A204.1 (cell line): ENCODE data around the gene HEXB.
"Not testable (repeated sequence)": the region's sequence is repeated elsewhere in the genome, so short reads cannot be mapped to it uniquely, and the experiment has no call there.

ENCODE experiments used
- FAIRE-seq: peaks from 2 replicates; lab custom pipeline; 2012; peaks lifted over from hg19 to GRCh38; lab: Jason Lieb, UNC

Gene HEXB

DNA sequence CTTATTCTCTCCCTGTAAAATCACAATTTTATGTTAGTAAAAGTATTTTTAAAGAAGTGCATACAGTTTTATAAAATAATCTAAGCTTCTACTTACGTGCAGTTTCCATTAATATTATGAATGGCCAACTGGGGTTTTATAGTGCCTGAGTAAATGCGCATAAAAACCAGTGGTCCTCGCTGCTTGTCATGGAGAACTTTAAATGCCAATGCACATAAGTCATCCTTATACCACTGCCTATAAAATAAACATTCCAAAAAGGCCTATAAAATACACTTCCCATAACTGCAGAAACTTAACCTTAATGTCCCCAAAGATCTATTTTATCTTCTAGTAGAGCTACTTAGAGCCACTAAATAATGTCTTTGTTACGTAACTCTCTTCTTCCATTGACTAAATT lies 53.4 kb downstream of the HEXB start:
- FAIRE-seq: no peak

DNA sequence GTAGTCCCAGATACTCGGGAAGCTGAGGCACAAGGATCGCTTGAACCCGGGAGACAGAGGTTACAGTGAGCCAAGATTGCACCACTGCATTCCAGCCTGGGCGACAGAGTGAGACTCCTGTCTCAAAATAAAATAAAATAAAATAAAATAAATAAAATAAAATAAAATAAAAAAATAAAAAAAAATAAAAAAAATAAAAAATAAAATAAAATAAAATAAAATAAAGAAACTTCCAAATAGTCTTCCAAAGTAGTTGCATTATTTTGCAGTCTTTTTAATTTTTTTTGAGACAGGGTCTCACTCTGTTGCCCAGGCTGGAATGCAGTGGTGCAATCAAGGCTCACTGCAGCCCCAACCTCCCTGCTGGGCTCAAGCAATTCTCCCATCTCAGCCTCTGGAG lies 63.7 kb downstream of the HEXB start:
- not testable (repeated sequence) for FAIRE-seq

DNA sequence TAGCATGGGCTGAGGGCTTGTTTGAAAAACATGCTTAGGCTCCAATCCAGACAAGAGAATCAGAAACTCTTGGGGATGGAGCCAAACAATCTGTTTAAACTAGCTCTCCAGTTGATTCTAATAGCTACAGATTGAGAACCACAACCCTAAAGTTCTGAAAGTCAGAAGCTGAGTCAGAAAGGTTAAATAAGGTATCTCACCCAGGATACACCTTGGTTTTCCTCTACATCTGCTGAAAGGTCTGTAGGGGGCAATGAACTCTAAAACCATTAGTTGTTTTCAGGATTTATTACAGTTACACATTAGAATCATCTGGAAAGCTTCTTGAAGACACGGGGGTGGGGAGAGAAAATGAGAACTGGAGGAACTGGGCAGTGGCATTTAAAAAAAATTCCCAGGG lies 76.2 kb downstream of the HEXB start:
- no peak for FAIRE-seq

DNA sequence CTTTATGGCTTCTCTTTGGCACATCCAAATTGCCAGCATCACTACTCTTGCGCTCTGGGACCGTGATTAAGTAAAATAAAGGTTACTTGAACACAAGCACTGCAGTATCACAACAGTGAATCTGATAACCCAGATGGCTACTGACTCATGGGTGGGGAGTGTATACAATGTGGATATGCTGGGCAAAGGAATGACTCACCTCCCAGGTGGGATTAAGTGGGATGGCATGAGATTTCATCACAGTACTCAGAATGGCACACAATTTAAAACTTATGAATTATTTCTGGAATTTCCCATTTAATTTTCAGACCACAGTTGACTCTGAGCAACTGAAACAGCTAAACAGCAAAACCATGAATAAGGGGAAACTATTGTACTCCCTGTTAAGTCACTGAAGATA lies 77.6 kb downstream of the HEXB start:
- no peak for FAIRE-seq

DNA sequence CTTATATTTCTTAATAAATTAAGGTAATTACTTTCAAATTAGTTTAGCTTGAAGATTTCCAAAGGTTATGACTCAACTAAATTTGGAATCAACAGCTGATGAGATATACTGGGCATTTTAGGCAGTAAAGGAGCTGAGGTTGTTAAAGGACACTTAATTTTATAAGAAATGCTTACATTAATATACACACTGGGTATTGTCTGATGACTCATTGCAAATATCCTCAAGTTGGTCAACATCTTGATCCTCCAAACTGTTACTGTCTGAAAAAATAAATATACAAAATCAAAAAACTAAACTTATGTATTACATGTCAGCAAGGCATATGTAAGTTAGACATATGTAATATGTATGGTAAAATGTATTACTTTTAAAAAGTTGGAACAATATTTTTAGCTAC lies 78.5 kb downstream of the HEXB start:
- no peak for FAIRE-seq

DNA sequence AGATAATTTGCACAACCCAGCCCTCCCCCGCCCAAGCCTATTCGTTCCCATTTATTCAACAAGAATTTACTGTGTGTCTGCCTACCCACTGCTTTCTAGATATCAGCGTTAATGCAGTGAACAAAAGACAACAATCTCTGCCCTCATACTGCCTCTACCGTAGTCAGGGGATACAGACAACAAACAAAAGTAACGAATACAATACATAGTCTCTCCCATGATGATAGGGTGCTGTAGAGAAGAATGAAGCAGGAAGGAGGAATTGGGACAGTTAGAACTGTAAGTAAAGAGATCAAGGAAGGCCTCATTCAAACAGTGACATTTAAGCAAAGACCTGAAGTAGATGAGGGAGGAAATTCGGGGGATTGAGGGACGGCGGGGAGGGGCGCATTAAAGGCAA lies 80.2 kb downstream of the HEXB start:
- FAIRE-seq: no peak

DNA sequence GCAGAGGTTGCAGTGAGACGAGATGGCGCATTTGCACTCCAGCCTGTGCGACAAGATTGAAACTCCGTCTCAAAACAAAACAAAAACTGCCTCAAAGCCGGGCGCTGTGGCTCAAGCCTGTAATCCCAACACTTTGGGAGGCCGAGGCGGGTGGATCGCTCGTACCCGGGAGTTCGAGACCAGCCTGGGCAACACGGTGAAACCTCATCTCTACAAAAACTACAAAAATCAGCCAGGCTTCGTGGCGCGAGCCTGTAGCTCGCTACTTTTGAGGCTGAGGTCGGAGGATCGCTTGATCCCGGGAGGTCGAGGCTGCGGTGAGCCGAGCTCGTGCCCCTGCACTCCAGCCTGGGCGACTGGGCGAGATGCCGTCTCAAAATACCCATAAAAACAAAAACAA lies 80.9 kb downstream of the HEXB start:
- FAIRE-seq: no peak

DNA sequence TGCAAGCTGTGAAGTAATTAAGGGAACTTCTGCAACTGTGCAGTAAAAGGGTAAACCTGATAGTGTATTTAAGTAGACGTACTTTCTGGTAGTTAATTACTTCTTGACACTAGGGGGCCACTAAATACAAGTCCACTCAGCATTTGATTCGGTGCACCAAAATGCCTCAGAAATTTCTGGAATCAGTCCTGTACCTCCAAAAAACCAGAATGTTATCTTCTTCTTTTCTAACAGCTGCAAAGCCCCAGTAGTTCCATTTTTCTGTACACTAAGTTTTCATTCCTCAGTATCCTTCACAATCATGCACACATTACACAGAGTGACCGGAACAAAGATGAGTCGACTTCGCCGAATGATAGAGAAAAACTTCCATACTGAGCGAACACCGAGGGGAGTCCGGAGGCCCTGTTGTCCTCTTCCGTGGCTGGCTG lies 81.4 kb downstream of the HEXB start:
- no peak for FAIRE-seq

DNA sequence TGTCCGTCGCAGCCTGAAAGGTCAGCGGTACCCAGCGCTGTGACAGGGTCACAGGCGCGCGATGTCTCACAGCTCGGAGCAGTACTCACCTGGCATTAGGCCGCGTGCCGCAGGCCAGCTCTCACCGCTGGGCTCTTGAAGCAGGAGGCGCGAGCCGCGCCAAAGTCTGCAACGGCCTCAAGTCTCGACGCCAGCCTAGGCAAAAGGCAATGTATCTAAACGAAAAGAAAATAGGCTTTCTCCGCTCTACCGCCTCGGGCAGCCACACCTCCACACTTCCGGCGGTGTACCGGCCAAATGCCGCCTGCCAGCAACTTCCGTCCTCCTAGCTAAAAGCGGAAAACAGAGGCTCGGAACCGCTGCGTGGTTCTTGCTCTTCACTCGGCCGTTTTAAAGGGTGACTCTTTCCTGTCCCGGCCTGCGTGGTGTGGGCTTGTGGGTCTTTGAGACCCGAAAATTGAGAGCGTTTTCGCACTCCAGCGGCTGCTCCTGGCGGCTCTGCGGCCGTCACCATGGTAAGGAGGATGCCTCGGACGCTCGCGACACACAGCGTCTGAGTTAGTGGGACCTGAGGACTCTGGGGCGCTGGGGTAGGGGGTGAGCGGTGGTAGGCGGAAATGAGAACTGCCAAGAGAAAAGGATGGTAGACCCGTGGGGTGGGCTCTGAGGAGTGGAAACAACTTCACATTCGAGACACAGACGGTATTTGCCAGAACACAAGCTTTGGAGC lies 82.0 kb downstream of the HEXB start, which contains the start of the genes GFM2 and NSA2:
GFM2 (minus strand) TSS at position 269 of the 730 bp plus-strand sequence. CDS start 3,375 bp downstream, outside the sequence.
NSA2 (plus strand) TSS at position 401 of the 730 bp plus-strand sequence; CDS start at position 513, 112 bp downstream.
- no peak for FAIRE-seq

DNA sequence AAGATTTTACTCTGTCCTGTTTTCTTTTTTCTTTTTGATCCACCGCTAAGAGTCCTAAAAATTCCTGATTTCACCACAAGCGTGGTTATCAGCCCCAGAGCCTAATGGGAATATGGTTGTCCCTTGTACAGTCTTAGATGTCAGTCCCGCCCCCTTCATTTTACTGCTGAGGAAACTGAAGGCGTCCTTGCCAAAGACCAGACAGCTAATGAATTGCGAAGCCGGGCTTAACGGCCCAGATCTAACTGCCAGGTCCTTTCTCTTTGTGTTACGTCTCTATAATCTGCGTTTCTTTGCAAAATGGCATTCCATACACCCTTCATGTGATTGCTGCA lies 82.5 kb downstream of the HEXB start:
- no peak for FAIRE-seq
